Raji (cell line): ENCODE results near the gene SUSD1.

Experiments
- POLR2A ChIP-seq: IDR thresholded peaks from 2 replicates; pipeline ENCODE4 v1.6.1; 2011; ENCODE audit warnings: low read depth, low read length, control low read depth; ENCODE audit not compliant: insufficient read depth

The SUSD1 gene

GRCh38 chr9:112174965-112175795, at the start of gene SUSD1:
Gene SUSD1, minus strand, starts transcription at chr9:112175297. Its CDS starts 62 bp downstream, at chr9:112175235.
- TF ChIP-seq POLR2A: no peak

- TF ChIP-seq POLR2A: no peak
Observed at GRCh38 chr9:112224401-112225289, 49.5 kb upstream of the SUSD1 start.

- TF ChIP-seq POLR2A: no peak
Observed at GRCh38 chr9:112218908-112219307, 43.8 kb upstream of the SUSD1 start.

- no peak for TF ChIP-seq POLR2A
Observed at GRCh38 chr9:112212926-112213325, 37.8 kb upstream of the SUSD1 start.

- no peak for TF ChIP-seq POLR2A
Observed at GRCh38 chr9:112207451-112207850, 32.4 kb upstream of the SUSD1 start.

GRCh38 chr9:112203536-112203935, 28.4 kb upstream of the SUSD1 start:
- TF ChIP-seq POLR2A: no peak

GRCh38 chr9:112200711-112201110, 25.6 kb upstream of the SUSD1 start:
- no peak for TF ChIP-seq POLR2A

GRCh38 chr9:112198646-112199045, 23.5 kb upstream of the SUSD1 start:
- TF ChIP-seq POLR2A: no peak

GRCh38 chr9:112194969-112195431, 19.9 kb upstream of the SUSD1 start:
- TF ChIP-seq POLR2A: no peak

- TF ChIP-seq POLR2A: no peak
Observed at GRCh38 chr9:112193572-112194288, 18.6 kb upstream of the SUSD1 start.

- no peak for TF ChIP-seq POLR2A
Observed at GRCh38 chr9:112188884-112189283, 13.8 kb upstream of the SUSD1 start.

- no peak for TF ChIP-seq POLR2A
Observed at GRCh38 chr9:112187404-112187803, 12.3 kb upstream of the SUSD1 start.

- TF ChIP-seq POLR2A: no peak
Observed at GRCh38 chr9:112186695-112187094, 11.6 kb upstream of the SUSD1 start.

- TF ChIP-seq POLR2A: no peak
Observed at GRCh38 chr9:112184946-112185345, 9.8 kb upstream of the SUSD1 start.

GRCh38 chr9:112184221-112184620, 9.1 kb upstream of the SUSD1 start:
- no peak for TF ChIP-seq POLR2A
